Activated CD4-positive, alpha-beta memory T cell treated with anti-CD3 and anti-CD28 coated beads for 36 hours (primary cell): Measurements from ENCODE around the gene FUOM. TPM values are rescaled to one million over a fixed set of nuclear protein-coding genes. Genes with fewer than 3 reads are reported as not detected.
"Not testable (repeated sequence)": the region's sequence is repeated elsewhere in the genome, so short reads cannot be mapped to it uniquely, and the experiment has no call there.

Experiments
- CTCF ChIA-PET: fragments of 350-600 bp; sonication (Branson Sonifier 250); formaldehyde crosslinking; loops from one replicate; lab custom pipeline; 2021; ENCODE audit warnings: antibody characterized with exemption, inconsistent platforms; lab: Charles Lee
- POLR2A ChIA-PET: fragments of 350-600 bp; sonication (Branson Sonifier 250); formaldehyde crosslinking; loops from one replicate; lab custom pipeline; 2021; ENCODE audit warnings: antibody characterized with exemption; lab: Charles Lee
- DNase-seq: peaks from one replicate; pipeline ENCODE4 v3.0.0-alpha.2; 2020
- H3K27ac Mint-ChIP-seq: one replicate; pipeline ENCODE4 v1.8.0; 2021; ENCODE audit warnings: mixed read lengths
- H3K27me3 Mint-ChIP-seq: one replicate; pipeline ENCODE4 v1.8.0; 2021; ENCODE audit warnings: mixed read lengths
- H3K36me3 Mint-ChIP-seq: one replicate; pipeline ENCODE4 v1.8.0; 2021; ENCODE audit warnings: mixed read lengths
- H3K4me1 Mint-ChIP-seq: one replicate; pipeline ENCODE4 v1.8.0; 2021; ENCODE audit warnings: low read depth, mixed read lengths
- H3K4me3 Mint-ChIP-seq: one replicate; pipeline ENCODE4 v1.8.0; 2021; ENCODE audit warnings: mild to moderate bottlenecking, mixed read lengths
- H3K9me3 Mint-ChIP-seq: one replicate; pipeline ENCODE4 v1.8.0; 2021; ENCODE audit warnings: mixed read lengths
- intact Hi-C: fragments of 100-400 bp; cut with micrococcal nuclease; formaldehyde crosslinking; loops from one replicate; pipeline ENCODE4 v1.15.1; 2023
- total RNA-seq, 2 experiments: library from RNA; stranded (reverse); gene quantifications; one replicate each; pipeline ENCODE4 v1.2.3, GENCODE V29; 2021

The FUOM gene
- total RNA-seq, 2 experiments from 2014 or later = 46.5 to 49.8 TPM

- POLR2A ChIA-PET, H3K36me3 Mint-ChIP-seq, H3K27me3 Mint-ChIP-seq, CTCF ChIA-PET, H3K4me3 Mint-ChIP-seq, H3K9me3 Mint-ChIP-seq, DNase-seq, H3K27ac Mint-ChIP-seq, H3K4me1 Mint-ChIP-seq: not testable (repeated sequence)
- intact Hi-C loops = loop anchor here (5.0 kb wide), 1 partner anchor 69 kb away; the partner anchor contains the start of genes TUBGCP2 and ZNF511
Observed at GRCh38 chr10:133376183-133376582, 18.4 kb upstream of the FUOM start.

GRCh38 chr10:133375357-133376115, 17.7 kb upstream of the FUOM start:
- ChIA-PET CTCF (no interaction called here), POLR2A (no interaction called here)
- H3K27ac Mint-ChIP-seq = no peak overlapping the region
- H3K36me3 Mint-ChIP-seq = no peaks in the 10 kb centered on the region
- H3K4me3 Mint-ChIP-seq = peak overlapping the region; percentile 38
- H3K4me1 Mint-ChIP-seq = peaks cover 6% of the 10 kb centered on the region
- intact Hi-C loops = loop anchor here (5.0 kb wide), 1 partner anchor 68 kb away; the partner anchor contains the start of genes TUBGCP2 and ZNF511
- H3K9me3 Mint-ChIP-seq = no peaks in the 10 kb centered on the region
- no peaks in the 10 kb centered on the region for H3K27me3 Mint-ChIP-seq
- DNase-seq = no peak

- Mint-ChIP-seq H3K4me1 (peaks cover 6% of the 10 kb centered on the region), H3K27me3 (no peaks in the 10 kb centered on the region), H3K36me3 (peaks cover 8% of the 10 kb centered on the region), H3K27ac (peak within 1 kb of the TSS; percentile 33), H3K4me3 (peak within 1 kb of the TSS; percentile 81), H3K9me3 (no peaks in the 10 kb centered on the region)
- ChIA-PET POLR2A (interaction anchor here (1.6 kb wide), 1 partner anchor 17 kb away, joined by 10 read pairs; no protein-coding TSS in a partner anchor), CTCF (interaction anchor here (1.3 kb wide), 1 partner anchor 44 kb away, joined by 3 read pairs; no protein-coding TSS in a partner anchor)
- DNase-seq = peak; percentile 96
- intact Hi-C loops = loop anchor here (1.0 to 5.0 kb wide), 3 partner anchors 15 to 111 kb away; partner anchors contain the start of genes FUOM and MTG1
Observed at GRCh38 chr10:133373174-133374090, 15.6 kb upstream of the FUOM start, which contains the start of gene ECHS1. Gene ECHS1 (minus strand): TSS chr10:133373354. CDS start chr10:133373333, 21 bp downstream.

- POLR2A ChIA-PET = interaction anchor here (1.6 kb wide), 1 partner anchor 18 kb away, joined by 10 read pairs; no protein-coding TSS in a partner anchor
- no peak overlapping the region for H3K27ac Mint-ChIP-seq
- H3K4me1 Mint-ChIP-seq = peaks cover 6% of the 10 kb centered on the region
- CTCF ChIA-PET = interaction anchor here (1.3 kb wide), 1 partner anchor 43 kb away, joined by 3 read pairs; no protein-coding TSS in a partner anchor
- H3K4me3 Mint-ChIP-seq = peak overlapping the region; percentile 68
- DNase-seq = no peak
- no peaks in the 10 kb centered on the region for H3K9me3 Mint-ChIP-seq
- intact Hi-C loops = loop anchor here (2.0 to 5.0 kb wide), 2 partner anchors 14 to 110 kb away; partner anchors contain the start of gene FUOM
- peaks cover 12% of the 10 kb centered on the region for H3K36me3 Mint-ChIP-seq
- H3K27me3 Mint-ChIP-seq = no peaks in the 10 kb centered on the region
Observed at GRCh38 chr10:133372507-133372906, 14.7 kb upstream of the FUOM start.

GRCh38 chr10:133370030-133370786, 12.4 kb upstream of the FUOM start:
- intact Hi-C loops = loop anchor here (5.0 kb wide), 1 partner anchor 108 kb away; no protein-coding TSS in a partner anchor
- no peaks in the 10 kb centered on the region for H3K9me3 Mint-ChIP-seq
- POLR2A ChIA-PET = no interaction called here
- DNase-seq = no peak
- peaks cover 6% of the 10 kb centered on the region for H3K4me1 Mint-ChIP-seq
- no peaks in the 10 kb centered on the region for H3K27me3 Mint-ChIP-seq
- no peak overlapping the region for H3K27ac Mint-ChIP-seq
- no peak overlapping the region for H3K4me3 Mint-ChIP-seq
- CTCF ChIA-PET = no interaction called here
- H3K36me3 Mint-ChIP-seq = peaks cover 12% of the 10 kb centered on the region

GRCh38 chr10:133368153-133368552, 10.3 kb upstream of the FUOM start:
- ChIA-PET CTCF (no interaction called here), POLR2A (no interaction called here)
- intact Hi-C loops = no loop called here
- no peak for DNase-seq
- Mint-ChIP-seq H3K27me3 (no peaks in the 10 kb centered on the region), H3K4me1 (peaks cover 4% of the 10 kb centered on the region), H3K9me3 (no peaks in the 10 kb centered on the region), H3K4me3 (no peak overlapping the region), H3K36me3 (peaks cover 17% of the 10 kb centered on the region), H3K27ac (no peak overlapping the region)

- POLR2A ChIA-PET = not testable (repeated sequence)
Observed at GRCh38 chr10:133367461-133367860, 9.6 kb upstream of the FUOM start.

GRCh38 chr10:133366751-133367150, 8.9 kb upstream of the FUOM start:
- H3K27ac Mint-ChIP-seq = no peak overlapping the region
- peaks cover 23% of the 10 kb centered on the region for H3K36me3 Mint-ChIP-seq
- DNase-seq = no peak
- no peaks in the 10 kb centered on the region for H3K4me1 Mint-ChIP-seq
- ChIA-PET CTCF (no interaction called here), POLR2A (no interaction called here)
- intact Hi-C loops = no loop called here
- no peaks in the 10 kb centered on the region for H3K9me3 Mint-ChIP-seq
- H3K27me3 Mint-ChIP-seq = no peaks in the 10 kb centered on the region
- no peak overlapping the region for H3K4me3 Mint-ChIP-seq

More at GRCh38 chr10:133367461-133367860, 9.6 kb upstream of the FUOM start:
- H3K9me3 Mint-ChIP-seq, H3K4me1 Mint-ChIP-seq, DNase-seq, H3K27me3 Mint-ChIP-seq, H3K27ac Mint-ChIP-seq, H3K4me3 Mint-ChIP-seq, CTCF ChIA-PET, intact Hi-C loops: not testable (repeated sequence)
- peaks cover 17% of the 10 kb centered on the region for H3K36me3 Mint-ChIP-seq

- H3K9me3 Mint-ChIP-seq = no peaks in the 10 kb centered on the region
Observed at GRCh38 chr10:133366130-133366478, 8.3 kb upstream of the FUOM start.

GRCh38 chr10:133365461-133366129, 7.8 kb upstream of the FUOM start:
- ChIA-PET POLR2A (no interaction called here), CTCF (no interaction called here)
- Mint-ChIP-seq H3K4me1 (no peaks in the 10 kb centered on the region), H3K27ac (no peak overlapping the region), H3K27me3 (no peaks in the 10 kb centered on the region), H3K36me3 (peaks cover 23% of the 10 kb centered on the region), H3K9me3 (no peaks in the 10 kb centered on the region), H3K4me3 (no peak overlapping the region)
- intact Hi-C loops = no loop called here
- DNase-seq = no peak

More at GRCh38 chr10:133366130-133366478, 8.3 kb upstream of the FUOM start:
- Mint-ChIP-seq H3K27ac (no peak overlapping the region), H3K4me3 (no peak overlapping the region), H3K36me3 (peaks cover 23% of the 10 kb centered on the region), H3K4me1 (no peaks in the 10 kb centered on the region), H3K27me3 (no peaks in the 10 kb centered on the region)
- DNase-seq = no peak
- CTCF ChIA-PET = no interaction called here
- POLR2A ChIA-PET = no interaction called here
- intact Hi-C loops = no loop called here
